Lower lobe of right lung (tissue), 2 donors: Measurements from ENCODE around the gene ATP6V1C2. TPM values are rescaled to one million over a fixed set of nuclear protein-coding genes. Genes with fewer than 3 reads are reported as not detected.
"Not testable (repeated sequence)": the region's sequence is repeated elsewhere in the genome, so short reads cannot be mapped to it uniquely, and the experiment has no call there.

Experiments
- ATAC-seq, 2 donors: fragments of 200-7000 bp; cut with Tn5 transposase; one replicate each; pipeline ENCODE4 v1.9.1; 2020 to 2022; ENCODE audit warnings: mild to moderate bottlenecking in 2 of 2, moderate library complexity in 2 of 2
- DNase-seq: peaks from one replicate; pipeline ENCODE4 v3.0.0-alpha.2; 2020
- H3K27ac ChIP-seq: fragments of 200-600 bp; one replicate; pipeline ENCODE4 v1.8.0; 2022
- H3K27me3 ChIP-seq: fragments of 200-600 bp; one replicate; pipeline ENCODE4 v1.8.0; 2022; ENCODE audit warnings: low read depth
- H3K36me3 ChIP-seq: fragments of 200-600 bp; one replicate; pipeline ENCODE4 v1.8.0; 2022; ENCODE audit warnings: mild to moderate bottlenecking
- H3K4me1 ChIP-seq: fragments of 200-600 bp; one replicate; pipeline ENCODE4 v1.8.0; 2022
- H3K4me3 ChIP-seq: fragments of 200-600 bp; one replicate; pipeline ENCODE4 v1.8.0; 2022; ENCODE audit warnings: mild to moderate bottlenecking
- H3K9me3 ChIP-seq: fragments of 200-600 bp; one replicate; pipeline ENCODE4 v1.8.0; 2022
- CTCF ChIP-seq: fragments of 200-600 bp; IDR thresholded peaks from one replicate; pipeline ENCODE4 v1.8.0; 2022; ENCODE audit warnings: antibody characterized with exemption, mild to moderate bottlenecking
- intact Hi-C: fragments of 100-400 bp; cut with DNase I; formaldehyde crosslinking; loops from one replicate; pipeline ENCODE4 v1.11.0; 2022
- total RNA-seq: library from RNA; stranded (reverse); fragmentation: NEBNext Ultra II Directional; extraction: Animal tissue kit (Norgen Biotek cat#: 25700); gene quantifications from one replicate; pipeline ENCODE4 v1.2.1, GENCODE V29; 2021
- donor health status: DM: no; HTN: yes; CAD: no; lungs with severe emphysema.

ATP6V1C2 gene
- total RNA-seq, 1 donor from 2014 or later, result 1.7 TPM

GRCh38 chr2:10802657-10803056 lies 81.2 kb downstream of the ATP6V1C2 start:
- Histone ChIP-seq H3K36me3 (peaks cover 39% of the 10 kb centered on the region), H3K27me3 (no peaks in the 10 kb centered on the region), H3K9me3 (no peaks in the 10 kb centered on the region), H3K4me3 (no peak overlapping the region), H3K4me1 (peaks cover 11% of the 10 kb centered on the region), H3K27ac (no peak overlapping the region)
- ATAC-seq (no peak), DNase-seq (no peak)
- TF ChIP-seq CTCF, result no peak
- intact Hi-C loops, result no loop called here

- H3K4me1 ChIP-seq, result peaks cover 36% of the 10 kb centered on the region
- H3K4me3 ChIP-seq, DNase-seq, intact Hi-C loops, H3K27ac ChIP-seq, H3K9me3 ChIP-seq, ATAC-seq, H3K27me3 ChIP-seq: not testable (repeated sequence)
- peaks cover 14% of the 10 kb centered on the region for H3K36me3 ChIP-seq
Observed at GRCh38 chr2:10805990-10806389, 84.6 kb downstream of the ATP6V1C2 start.

GRCh38 chr2:10806543-10806942 lies 85.1 kb downstream of the ATP6V1C2 start:
- TF ChIP-seq CTCF, result no peak
- H3K27ac ChIP-seq, result no peak overlapping the region
- H3K4me3 ChIP-seq, result no peak overlapping the region
- DNase-seq, result no peak
- no peak for ATAC-seq
- H3K27me3 ChIP-seq, result no peaks in the 10 kb centered on the region
- no peaks in the 10 kb centered on the region for H3K9me3 ChIP-seq
- peaks cover 42% of the 10 kb centered on the region for H3K4me1 ChIP-seq
- peaks cover 8% of the 10 kb centered on the region for H3K36me3 ChIP-seq
- intact Hi-C loops, result no loop called here

- intact Hi-C loops, result no loop called here
- Histone ChIP-seq H3K4me1 (peaks cover 44% of the 10 kb centered on the region), H3K9me3 (no peaks in the 10 kb centered on the region), H3K4me3 (peak overlapping the region; percentile 79), H3K27ac (no peak overlapping the region), H3K27me3 (no peaks in the 10 kb centered on the region), H3K36me3 (no peaks in the 10 kb centered on the region)
- DNase-seq (no peak), ATAC-seq (no peak)
- TF ChIP-seq CTCF, result no peak
Observed at GRCh38 chr2:10810202-10811161, 89.1 kb downstream of the ATP6V1C2 start.

GRCh38 chr2:10811517-10811916 lies 90.1 kb downstream of the ATP6V1C2 start:
- no peaks in the 10 kb centered on the region for H3K27me3 ChIP-seq
- H3K4me1 ChIP-seq, result peaks cover 44% of the 10 kb centered on the region
- intact Hi-C loops, result no loop called here
- no peak for TF ChIP-seq CTCF
- H3K36me3 ChIP-seq, result no peaks in the 10 kb centered on the region
- DNase-seq (no peak), ATAC-seq (no peak)
- H3K27ac ChIP-seq, result peak overlapping the region; percentile 89
- H3K9me3 ChIP-seq, result no peaks in the 10 kb centered on the region
- H3K4me3 ChIP-seq, result peak overlapping the region; percentile 79
